Neural cell (in vitro differentiated cells): Measurements from ENCODE around the gene RAB4B.

Experiments used
- EP300 ChIP-seq: fragments of 450-650 bp; conservative IDR thresholded peaks from 2 replicates; pipeline ENCODE4 v1.6.1; 2014; ENCODE audit warnings: antibody characterized with exemption, mild to moderate bottlenecking, moderate library complexity; ENCODE audit not compliant: poor library complexity, severe bottlenecking
- EZH2 ChIP-seq: fragments of 200-600, 300-800 bp; shearing (Covaris generic), sonication (generic); IDR thresholded peaks from 2 replicates; pipeline ENCODE4 v1.6.1; 2014; ENCODE audit warnings: antibody characterized with exemption, low read length, borderline replicate concordance, mild to moderate bottlenecking; ENCODE audit not compliant: insufficient read depth, poor library complexity, severe bottlenecking
- POLR2AphosphoS5 ChIP-seq: IDR thresholded peaks from 2 replicates; pipeline ENCODE4 v1.6.1; 2012
- RAD21 ChIP-seq: fragments of 450-650 bp; conservative IDR thresholded peaks from 2 replicates; pipeline ENCODE4 v1.6.1; 2014; ENCODE audit warnings: antibody characterized with exemption, mild to moderate bottlenecking, moderate library complexity
- TF ChIP-seq, protein P1 (sequence below): fragments of 450-650 bp; IDR thresholded peaks from 2 replicates; pipeline ENCODE4 v1.5.1; 2014; ENCODE audit warnings: antibody characterized with exemption, mild to moderate bottlenecking, moderate library complexity; ENCODE audit not compliant: poor library complexity, severe bottlenecking

DNA sequence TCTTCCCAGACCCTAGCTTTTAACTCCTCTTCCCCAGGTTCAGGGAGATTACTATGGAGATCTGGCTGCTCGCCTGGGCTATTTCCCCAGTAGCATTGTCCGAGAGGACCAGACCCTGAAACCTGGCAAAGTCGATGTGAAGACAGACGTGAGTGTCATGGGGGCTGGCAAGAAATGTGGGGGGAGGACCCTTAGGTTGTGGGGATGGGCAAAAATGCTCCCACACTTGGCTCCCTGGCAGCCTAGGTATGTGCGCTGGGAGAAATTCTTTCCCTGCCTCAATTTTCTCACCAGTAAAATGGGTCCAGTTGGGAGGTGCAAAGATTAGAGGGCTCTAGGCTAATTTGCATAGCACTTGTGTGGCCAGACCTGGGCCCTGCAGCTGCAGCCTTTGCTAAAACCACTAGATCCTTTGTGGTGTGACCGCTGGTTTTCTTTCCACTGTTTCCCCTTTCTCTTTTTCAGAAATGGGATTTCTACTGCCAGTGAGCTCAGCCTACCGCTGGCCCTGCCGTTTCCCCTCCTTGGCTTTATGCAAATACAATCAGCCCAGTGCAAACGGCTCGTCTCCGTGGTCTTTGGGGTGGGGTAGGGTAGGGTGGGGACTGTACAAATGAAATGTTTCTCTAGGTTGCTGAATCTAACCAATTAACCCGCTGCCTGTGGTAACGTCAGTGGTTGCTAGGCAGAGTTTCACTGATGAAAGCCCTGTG, 959 bp upstream of the RAB4B start:
- TF ChIP-seq, protein P1, sequence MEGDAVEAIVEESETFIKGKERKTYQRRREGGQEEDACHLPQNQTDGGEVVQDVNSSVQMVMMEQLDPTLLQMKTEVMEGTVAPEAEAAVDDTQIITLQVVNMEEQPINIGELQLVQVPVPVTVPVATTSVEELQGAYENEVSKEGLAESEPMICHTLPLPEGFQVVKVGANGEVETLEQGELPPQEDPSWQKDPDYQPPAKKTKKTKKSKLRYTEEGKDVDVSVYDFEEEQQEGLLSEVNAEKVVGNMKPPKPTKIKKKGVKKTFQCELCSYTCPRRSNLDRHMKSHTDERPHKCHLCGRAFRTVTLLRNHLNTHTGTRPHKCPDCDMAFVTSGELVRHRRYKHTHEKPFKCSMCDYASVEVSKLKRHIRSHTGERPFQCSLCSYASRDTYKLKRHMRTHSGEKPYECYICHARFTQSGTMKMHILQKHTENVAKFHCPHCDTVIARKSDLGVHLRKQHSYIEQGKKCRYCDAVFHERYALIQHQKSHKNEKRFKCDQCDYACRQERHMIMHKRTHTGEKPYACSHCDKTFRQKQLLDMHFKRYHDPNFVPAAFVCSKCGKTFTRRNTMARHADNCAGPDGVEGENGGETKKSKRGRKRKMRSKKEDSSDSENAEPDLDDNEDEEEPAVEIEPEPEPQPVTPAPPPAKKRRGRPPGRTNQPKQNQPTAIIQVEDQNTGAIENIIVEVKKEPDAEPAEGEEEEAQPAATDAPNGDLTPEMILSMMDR, result no peak
- TF ChIP-seq RAD21 (no peak), EP300 (no peak), POLR2AphosphoS5 (no peak), EZH2 (no peak)
